HG02588 (cell line): ENCODE results near the gene TMCO4.

ENCODE experiments used
- ATAC-seq: cut with Tn5 transposase; IDR thresholded peaks from one replicate; pipeline ENCODE4 v1.9.1; 2021; ENCODE audit warnings: mild to moderate bottlenecking, moderate library complexity; ENCODE audit not compliant: unreplicated experiment

The TMCO4 gene

DNA sequence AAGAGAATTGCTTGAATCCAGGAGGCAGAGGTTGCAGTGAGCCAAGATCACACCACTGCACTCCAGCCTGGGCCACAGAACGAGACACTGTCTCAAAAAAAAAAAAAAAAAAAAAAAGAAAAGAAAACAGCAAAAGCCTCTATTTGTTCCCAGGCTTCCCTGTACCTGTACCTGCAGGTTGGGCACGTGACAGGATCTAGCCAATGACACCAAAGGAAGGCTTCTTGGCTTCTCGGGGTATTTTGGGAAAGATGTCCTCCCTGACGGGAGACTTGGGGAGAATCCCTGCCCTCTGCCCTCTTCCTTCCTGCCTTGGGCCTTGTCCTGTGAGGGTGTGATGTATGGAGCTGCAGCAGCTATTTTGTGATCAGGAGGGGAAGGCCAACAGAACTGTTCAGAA is 22.8 kb downstream of the TMCO4 start:
- ATAC-seq: no peak

DNA sequence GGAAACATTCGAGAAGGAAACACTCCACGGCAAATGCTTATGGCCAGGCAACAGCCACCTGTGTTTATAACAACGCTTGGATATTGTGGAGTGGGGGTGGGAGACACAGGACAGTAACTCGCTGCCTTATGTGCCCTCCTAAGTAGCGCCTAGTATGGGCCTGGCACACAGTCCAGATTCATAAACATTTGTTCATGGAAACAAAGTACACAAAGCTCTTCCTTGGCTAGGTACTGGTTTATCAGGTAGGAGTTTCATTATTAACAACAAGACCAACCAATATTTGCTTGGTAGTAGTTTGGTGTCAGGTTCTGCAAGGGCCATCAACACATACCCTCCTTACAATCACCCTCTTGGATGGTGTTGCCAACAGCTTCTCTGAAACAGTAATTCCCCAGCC is 23.4 kb downstream of the TMCO4 start:
- ATAC-seq: no peak

DNA sequence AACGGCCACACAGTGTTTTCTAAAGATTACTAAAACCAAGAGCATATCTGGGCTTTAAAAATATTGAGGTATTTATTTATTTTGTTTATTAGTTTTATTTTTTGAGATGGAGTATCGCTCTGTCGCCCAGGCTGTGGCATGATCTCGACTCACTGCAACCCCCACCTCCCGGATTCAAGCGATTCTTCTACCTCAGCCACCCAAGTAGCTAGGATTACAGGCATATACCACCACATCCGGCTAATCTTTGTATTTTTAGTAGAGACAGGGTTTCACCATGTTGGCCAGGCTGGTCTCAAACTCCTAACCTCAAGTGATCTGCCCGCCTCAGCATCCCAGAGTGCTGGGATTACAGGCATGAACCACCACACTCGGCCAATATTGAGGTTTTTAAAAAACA is 23.9 kb downstream of the TMCO4 start:
- no peak for ATAC-seq

DNA sequence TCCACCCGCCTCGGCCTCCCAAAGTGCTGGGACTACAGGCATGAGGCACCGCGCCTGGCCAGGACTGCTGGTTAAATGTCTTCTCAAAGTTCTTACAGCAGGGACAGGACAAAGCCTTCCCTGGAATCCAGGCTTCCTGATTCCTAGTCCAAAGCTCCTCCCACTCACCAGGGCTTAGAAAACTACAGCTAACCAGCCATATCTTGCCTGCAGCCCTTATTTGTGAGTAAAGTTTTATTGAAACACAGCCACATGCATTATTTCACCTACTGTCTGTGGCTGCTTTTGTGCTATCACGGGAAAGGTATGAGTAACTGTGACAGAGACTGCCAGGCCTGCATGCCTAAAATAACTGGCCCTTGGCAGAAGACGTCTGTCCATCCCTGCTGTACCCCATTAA is 24.4 kb downstream of the TMCO4 start:
- ATAC-seq: no peak

DNA sequence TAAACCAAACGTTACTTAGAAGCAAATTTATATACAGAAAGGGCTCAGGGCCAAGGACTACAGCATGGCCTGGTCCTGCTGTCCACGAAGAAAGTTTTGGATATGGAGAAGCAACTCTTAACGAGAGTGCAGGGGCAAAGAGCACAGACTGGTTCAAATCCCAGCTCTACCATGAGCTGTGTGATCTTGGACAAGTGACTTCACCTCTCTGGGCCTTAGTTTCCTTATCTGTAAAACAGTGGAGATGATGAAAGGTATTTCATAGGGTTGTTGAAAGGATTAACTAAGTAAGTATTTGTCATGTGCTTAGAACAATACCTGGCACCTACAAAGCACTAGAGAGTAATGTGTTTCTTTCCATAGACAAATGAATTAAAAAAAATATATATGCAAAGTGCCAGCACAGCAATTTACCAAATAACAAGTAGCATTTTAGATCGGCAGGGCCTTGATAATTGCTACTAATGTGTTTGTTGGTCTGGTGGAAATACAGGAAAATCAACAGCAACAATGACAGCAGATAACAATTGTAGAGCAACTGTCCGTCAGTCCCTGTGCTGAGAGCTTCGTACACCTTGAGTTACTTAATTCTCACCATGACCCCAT is 25.4 kb downstream of the TMCO4 start:
- no peak for ATAC-seq

DNA sequence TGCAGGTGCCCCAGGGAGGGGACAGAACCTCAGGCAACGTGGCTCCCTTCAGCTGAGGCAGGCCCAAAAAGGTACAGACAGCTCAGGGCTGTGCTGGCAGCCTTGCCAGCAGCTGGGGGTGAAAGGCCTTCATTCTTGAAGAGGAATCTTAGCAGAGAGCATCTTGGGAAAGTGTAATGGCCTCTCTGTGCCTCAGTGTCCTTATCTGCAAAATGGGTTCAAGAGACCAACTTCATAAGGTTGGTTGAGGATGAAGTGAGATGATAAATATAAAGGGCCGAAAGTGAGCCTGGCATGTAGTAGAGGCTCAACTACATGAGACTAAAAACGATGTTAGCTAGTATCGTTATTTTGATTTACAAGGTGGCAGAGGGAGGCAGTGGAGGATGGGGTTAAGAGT is 26.2 kb downstream of the TMCO4 start:
- no peak for ATAC-seq

DNA sequence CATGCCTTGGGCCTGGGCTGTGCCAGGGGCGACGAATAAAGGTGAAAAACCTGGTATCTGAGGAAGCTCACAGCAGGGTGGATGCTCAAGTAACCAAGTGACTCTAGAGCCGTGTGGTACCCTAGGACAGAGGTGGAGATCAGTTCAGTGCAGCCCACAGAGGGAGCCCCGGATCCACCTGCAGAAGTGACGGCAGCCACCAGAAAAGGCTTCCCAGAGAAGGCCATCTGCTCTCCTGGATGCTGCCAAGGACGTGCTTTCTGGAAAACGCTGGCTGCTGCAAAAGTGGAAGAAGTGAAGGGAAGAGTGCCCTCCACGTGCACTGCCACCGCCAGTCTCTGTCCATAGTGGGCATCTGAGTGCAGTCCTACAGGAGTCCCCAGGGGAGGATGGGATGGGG is 27.7 kb downstream of the TMCO4 start:
- ATAC-seq: no peak

DNA sequence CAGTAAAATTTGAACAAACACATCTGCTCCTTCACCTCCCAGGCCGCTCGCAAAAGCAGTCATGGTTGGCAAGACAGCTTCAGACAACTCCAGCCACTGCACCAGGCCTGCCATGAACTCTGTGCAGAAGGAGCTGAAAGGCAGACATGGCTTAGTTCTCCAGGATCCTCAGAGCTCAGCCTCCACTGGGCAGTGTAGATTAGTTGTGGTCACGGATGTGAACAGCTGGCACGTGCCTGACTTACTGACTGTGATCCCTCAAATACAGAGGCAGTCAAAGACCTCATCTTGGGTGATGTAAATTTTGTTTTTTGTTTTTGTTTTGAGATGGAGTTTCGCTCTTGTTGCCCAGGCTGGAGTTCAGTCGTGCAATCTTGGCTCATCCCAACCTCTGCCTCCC is 28.4 kb downstream of the TMCO4 start:
- no peak for ATAC-seq

DNA sequence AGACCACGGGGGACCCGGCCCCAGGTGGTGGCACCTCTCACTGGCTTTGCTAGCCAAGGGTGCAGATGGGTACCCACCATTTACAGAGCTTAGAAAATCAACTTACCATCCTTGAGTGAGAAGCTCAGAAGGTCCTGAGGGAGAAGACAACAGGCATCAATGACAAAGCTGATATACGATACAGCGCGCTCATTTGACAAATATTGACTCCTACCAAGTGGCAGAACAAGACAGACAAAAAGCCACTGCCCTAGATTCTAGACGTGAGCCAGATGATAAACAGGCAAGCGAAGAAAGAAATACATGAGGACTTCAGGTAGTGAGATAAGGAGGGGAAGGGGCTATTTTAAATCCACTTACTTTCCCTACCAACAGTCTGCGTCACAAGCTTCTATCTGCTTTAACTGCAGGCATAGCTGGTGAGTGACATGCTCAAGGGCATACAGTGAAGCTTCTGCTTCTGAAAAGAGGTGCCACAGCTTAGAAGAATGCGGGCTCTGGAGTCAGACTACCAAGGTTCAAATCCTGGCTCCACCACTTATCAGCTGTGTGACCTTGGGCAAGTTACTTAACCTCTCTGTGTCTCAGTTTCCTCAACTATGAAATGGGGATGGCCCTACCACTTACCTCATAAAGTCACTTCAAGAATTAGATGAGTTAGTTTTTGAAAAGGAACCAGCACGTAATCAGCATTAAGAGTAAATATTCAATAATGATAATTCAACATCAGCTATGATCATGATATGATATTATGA is 29.1 kb downstream of the TMCO4 start:
- no peak for ATAC-seq

DNA sequence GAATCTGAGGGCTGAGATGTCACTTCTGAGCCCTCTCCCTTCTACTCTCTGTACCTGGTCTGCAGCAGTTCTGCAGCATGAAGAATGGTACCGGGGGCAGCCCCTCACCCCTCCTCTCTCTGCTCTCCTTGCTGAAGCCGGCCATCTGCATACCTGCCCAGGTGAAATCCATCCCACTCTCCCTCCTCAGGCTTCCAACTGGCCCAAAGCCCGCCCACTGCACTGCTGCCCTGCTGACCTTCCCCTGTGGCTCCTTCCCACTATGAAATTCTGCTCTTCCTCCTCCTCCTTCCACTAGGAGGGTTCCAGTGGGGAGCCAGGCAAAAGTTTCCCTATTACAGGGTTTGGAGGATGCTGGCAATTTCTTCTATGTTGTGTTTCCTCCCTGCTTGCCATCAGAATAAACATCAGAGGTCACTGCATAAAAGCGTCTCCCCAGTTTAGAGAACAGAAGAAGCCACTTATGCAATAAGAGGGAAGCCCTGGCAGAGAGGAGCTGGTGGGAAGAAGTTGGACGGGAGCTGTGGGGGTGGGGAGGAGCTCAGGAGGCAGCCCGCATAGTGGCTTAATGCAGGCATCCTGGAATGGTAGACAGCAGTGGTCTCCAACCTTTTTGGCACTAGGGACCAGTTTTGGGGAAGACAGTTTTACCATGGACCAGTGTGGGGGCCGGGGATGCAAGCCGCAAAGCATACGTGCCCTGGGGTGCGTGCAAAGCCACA is 30.3 kb downstream of the TMCO4 start:
- no peak for ATAC-seq

DNA sequence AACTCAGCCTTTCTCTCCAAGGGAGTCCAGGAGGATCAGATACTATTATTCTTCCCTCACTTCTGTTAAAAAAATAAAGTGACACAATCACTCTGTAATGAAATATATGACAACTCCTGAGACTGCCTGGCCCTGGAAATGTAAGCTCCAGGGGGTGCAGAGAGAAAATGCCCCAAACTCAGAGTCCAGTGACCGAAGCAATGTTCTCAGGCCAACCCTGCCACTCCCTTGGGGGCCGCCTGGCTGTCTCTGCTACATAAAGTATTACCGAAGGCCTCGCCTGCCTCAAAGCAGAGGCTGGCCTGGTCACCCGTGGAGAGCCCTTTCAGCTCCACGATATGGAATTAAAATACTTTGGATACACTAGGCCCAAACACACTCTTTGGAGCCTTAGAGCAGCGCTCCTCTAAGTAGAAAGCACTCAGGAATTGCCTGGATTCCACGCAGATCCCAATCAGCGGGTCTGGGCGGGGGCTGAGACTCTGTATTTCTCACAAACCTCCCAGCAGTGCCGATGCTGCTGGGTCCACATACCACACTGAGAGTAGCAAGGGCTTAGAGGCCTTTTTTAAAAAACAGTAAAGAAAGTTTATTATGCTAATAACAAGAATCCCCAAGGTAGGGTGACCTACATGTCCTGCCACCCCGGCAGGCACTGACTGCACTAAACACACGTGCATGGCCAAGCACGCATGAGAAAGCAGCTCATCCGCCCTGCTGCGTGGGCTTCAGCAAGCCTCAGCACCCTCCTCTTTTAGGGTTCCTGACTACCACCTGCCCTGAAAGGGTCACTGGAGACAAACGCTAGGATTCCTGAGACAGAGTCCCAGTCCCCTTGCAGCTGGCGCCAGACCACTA is 31.1 kb downstream of the TMCO4 start:
- no peak for ATAC-seq

DNA sequence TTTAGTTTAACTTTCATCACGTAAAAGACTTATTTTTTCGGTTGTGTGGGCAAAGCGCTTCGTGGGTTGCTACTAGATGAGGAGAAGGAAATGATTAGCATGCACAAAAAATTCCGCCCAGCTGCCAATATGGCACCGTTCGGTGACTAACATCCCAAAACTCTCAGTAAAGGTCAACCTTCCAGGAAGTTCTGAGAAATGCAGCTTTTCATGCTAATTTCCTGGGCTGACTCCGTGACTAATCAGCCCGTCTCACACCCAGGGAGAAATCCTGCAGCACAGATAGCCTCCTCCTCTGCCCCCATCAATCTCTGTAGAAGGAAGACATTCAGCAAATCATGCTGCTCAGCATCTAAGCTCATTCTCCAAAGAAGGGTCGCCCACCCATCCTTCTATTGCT is 34.1 kb downstream of the TMCO4 start:
- no peak for ATAC-seq

DNA sequence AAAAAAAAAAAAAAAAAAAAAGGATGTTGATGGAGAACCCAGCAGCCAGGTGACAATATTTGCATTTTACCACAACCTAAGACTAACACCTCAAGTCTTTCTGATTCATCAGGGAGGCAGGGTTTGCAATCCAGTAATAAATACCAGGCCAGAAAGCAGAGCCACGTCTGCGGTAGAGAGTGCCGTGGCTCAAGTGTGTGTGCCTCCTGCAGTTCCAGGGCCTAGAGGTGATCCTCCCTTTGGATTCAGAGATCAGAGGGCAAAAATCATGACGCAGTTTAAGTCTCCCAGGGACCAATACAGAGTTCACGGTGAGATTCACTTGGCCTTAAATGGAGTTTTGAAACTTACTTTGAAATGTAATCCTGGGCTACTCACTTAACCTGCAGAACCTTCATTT is 34.9 kb downstream of the TMCO4 start:
- no peak for ATAC-seq

DNA sequence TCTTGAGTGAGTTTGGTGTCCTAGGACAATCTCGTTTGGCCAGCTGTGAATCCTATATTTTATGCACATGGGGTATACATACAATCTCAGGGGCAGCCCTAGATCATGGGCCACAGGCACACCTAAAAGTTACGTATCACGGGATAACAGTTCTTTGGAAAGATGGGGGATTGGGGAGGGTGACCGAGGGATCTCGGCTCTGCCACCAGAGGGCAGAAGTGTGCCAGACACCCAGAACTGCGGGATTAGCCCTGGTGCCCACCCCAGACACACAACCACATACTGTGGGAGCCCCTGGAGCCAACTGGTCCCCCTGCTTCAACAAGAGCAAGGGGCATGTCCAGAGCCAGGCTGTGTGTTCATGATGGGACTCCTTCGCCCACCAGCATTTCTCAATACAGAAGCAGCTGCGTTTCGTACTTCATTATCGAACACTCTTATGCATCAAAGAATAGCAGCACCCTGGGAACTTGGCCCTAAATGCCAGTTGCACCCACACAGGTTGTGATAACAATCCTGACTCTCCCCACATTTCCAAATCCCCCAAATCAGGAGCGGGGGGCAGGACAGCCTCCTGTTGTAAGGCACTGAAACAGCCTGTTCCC is 37.4 kb downstream of the TMCO4 start:
- no peak for ATAC-seq

DNA sequence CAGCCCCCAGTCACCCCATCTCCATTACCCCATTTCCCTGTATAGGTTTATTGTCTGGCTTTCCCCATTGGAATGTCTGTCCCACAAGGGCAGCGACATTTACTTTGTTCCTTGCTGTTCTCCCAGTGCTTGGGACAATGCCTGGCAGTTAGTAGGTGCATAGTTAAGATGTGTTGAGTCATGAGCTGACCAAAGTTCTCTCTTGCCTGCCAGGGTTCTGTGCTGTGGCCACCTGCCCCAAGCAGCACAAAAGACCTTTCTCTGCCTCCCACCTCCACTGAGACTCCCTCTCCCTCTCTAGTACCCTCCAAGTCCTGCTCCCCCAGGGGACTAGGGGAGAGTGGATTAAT is 40.0 kb downstream of the TMCO4 start:
- no peak for ATAC-seq

DNA sequence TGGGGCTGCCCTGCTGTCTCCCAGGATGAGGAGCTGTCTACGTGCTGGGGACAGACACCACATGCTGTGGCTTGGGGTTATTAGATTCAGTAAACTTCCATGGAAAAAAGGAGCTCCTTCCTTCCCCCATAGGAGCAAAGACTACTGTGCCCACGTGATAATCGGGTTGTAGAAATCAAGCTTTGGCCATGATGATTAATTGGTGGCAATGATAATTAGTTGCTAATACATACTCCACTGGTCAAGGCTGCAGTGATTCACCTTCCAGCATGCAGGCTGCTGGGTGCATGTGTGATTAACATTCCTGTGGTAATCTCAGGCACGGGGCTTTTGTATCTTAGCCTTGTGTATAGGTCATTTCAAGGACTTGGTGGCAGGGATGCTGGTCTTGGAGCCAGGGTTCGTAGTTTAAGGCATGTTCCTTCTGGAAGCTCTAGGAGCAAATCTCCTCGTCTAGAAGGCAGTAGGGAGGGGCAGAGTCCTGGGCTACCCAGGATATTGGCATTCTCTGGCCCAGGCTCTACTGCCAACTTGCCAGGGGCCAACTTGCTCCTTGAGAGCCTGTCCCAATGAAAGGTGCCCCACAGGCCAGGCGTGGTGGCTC is 41.4 kb downstream of the TMCO4 start:
- no peak for ATAC-seq

DNA sequence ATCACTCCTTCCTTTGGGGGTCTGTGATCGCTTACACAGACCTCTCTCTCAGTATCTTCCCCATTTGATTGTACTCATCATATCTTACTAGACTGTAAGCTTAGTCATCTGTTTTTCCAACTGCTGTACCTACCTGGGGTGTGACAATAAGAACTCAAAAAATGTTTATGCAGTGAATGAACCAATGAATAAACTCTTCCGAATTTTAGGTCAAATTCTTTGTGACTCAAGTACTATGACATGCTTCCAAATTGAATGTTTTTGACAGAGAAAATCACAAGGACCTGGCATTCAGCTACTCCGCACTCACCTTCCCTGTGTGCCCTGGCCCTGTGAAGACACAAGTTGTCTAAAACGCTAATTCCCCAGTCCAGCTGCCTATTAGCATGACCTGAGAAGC is 42.1 kb downstream of the TMCO4 start:
- ATAC-seq: no peak

DNA sequence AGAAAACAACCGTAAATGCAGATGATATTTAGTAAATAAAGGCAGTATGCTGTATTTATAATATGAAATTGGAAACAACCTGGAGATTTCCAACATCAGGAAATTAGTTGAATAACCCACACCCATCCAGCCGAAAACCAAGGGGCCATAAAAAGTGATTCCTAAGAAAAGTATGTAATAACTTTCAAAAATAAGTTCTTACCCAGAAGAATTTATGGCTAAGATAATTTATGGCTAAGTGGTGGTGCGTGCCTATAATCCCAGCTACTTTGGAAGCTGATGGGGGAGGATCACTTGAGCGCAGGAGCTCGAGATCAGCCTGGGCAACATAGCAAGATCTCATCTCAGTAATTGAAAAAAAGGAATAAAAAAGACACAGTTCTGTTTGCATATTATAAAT is 43.2 kb downstream of the TMCO4 start:
- no peak for ATAC-seq

DNA sequence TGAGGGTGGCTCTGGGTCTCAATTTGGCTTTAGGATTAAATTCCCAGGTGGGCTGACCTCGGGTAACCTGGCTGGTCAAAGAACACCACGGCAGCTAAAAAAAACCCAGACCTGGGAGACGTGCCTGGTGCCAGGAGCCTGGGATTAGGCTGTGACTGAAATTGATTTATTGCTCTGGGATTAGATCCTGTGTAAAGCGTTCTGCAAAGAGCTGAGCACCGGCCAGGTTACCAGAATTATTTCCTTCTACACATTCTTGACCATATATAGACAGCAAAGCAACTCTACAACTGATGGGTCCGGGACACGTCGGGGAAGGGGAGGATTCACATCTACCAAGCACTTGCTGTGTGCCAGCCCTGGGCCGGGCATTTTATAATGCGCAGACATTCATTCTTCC is 45.2 kb downstream of the TMCO4 start:
- no peak for ATAC-seq

DNA sequence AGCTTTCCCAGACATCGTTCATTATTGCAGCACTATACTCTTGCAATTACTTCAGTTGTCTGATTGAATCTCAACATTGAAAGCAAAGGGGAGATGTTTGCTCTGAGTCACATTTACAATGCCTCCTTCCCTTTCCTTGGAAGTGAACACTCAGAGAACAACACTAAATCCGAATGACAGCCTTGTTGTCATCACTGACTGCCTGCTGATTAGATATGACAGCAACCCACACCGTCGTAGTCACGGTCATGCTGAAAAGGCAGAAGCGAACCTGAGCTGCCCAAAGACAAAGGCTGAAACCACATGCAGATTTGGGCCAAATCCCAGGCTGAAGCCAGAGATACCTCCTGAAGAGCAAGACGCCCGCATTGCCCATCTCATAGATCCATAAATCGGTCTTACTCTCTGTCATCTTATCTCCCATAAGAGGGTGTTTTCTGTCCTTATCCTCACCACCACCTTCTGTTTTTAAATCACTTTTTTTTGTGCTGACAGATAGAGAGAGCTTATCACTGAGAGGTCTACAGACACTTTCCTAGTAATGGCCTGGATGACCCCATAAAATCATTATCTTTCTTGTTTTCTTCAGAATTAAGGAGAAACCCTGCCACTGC is 47.5 kb downstream of the TMCO4 start:
- ATAC-seq: no peak
